SK-N-SH treated with all-trans-retinoic acid at 6 μM for 48 hours (cell line): ENCODE measurements around the gene PRM1.

Source experiments
- ATAC-seq: fragments of 200-7000 bp; cut with Tn5 transposase; 3 replicates; pipeline ENCODE4 v1.9.1; 2020; ENCODE audit warnings: mild to moderate bottlenecking, moderate library complexity
- ARNTL ChIP-seq: fragments of 450-650 bp; formaldehyde crosslinking; IDR thresholded peaks from 2 replicates; pipeline ENCODE4 v1.5.0; 2020; ENCODE audit warnings: low read depth, mild to moderate bottlenecking, moderate library complexity, borderline replicate concordance
- BACH2 ChIP-seq: fragments of 250-450 bp; sonication (Bioruptor Pico); IDR thresholded peaks from 2 replicates; pipeline ENCODE4 v1.9.0; 2021; ENCODE audit warnings: mild to moderate bottlenecking, borderline replicate concordance
- CREB5 ChIP-seq: fragments of 250-450 bp; sonication (Bioruptor Pico); IDR thresholded peaks from 2 replicates; pipeline ENCODE4 v1.5.1; 2020; ENCODE audit warnings: low read depth, mild to moderate bottlenecking, moderate library complexity
- CSDC2 ChIP-seq: fragments of 250-450 bp; sonication (Bioruptor Pico); IDR thresholded peaks from 2 replicates; pipeline ENCODE4 v1.5.0; 2020; ENCODE audit warnings: mild to moderate bottlenecking, moderate library complexity
- CSRNP3 ChIP-seq: fragments of 250-450 bp; sonication (Bioruptor Pico); IDR thresholded peaks from 2 replicates; pipeline ENCODE4 v1.5.1; 2021; ENCODE audit warnings: mild to moderate bottlenecking, moderate library complexity
- ESRRG ChIP-seq: fragments of 250-450 bp; sonication (Bioruptor Pico); IDR thresholded peaks from 2 replicates; pipeline ENCODE4 v1.6.1; 2021; ENCODE audit warnings: mild to moderate bottlenecking
- GLIS3 ChIP-seq: fragments of 250-450 bp; sonication (Bioruptor Pico); IDR thresholded peaks from 2 replicates; pipeline ENCODE4 v1.5.0; 2020; ENCODE audit warnings: mild to moderate bottlenecking, moderate library complexity
- ISL1 ChIP-seq: fragments of 250-450 bp; sonication (Bioruptor Pico); IDR thresholded peaks from 2 replicates; pipeline ENCODE4 v2.1.2; 2022; ENCODE audit warnings: mild to moderate bottlenecking, moderate library complexity
- OSR1 ChIP-seq: fragments of 250-450 bp; sonication (Bioruptor Pico); IDR thresholded peaks from 2 replicates; pipeline ENCODE4 v1.8.0; 2022; ENCODE audit warnings: moderate library complexity, mild to moderate bottlenecking, inconsistent platforms
- POU6F1 ChIP-seq: fragments of 250-450 bp; sonication (Bioruptor Pico); IDR thresholded peaks from 2 replicates; pipeline ENCODE4 v1.8.0; 2021; ENCODE audit warnings: low read depth, mild to moderate bottlenecking, moderate library complexity, borderline replicate concordance
- RARB ChIP-seq: fragments of 250-450 bp; sonication (Bioruptor Pico); IDR thresholded peaks from 2 replicates; pipeline ENCODE4 v1.8.0; 2021; ENCODE audit warnings: mild to moderate bottlenecking, moderate library complexity
- SNAI2 ChIP-seq: fragments of 250-450 bp; sonication (Bioruptor Pico); IDR thresholded peaks from 2 replicates; pipeline ENCODE4 v1.5.0; 2020; ENCODE audit warnings: mild to moderate bottlenecking, moderate library complexity
- TCF4 ChIP-seq: fragments of 250-450 bp; sonication (Bioruptor Pico); IDR thresholded peaks from 2 replicates; pipeline ENCODE4 v1.8.0; 2021; ENCODE audit warnings: mild to moderate bottlenecking, moderate library complexity, borderline replicate concordance
- TOX ChIP-seq: fragments of 250-450 bp; sonication (Bioruptor Pico); IDR thresholded peaks from 2 replicates; pipeline ENCODE4 v1.8.0; 2021; ENCODE audit warnings: mild to moderate bottlenecking, moderate library complexity, borderline replicate concordance
- ZC3H10 ChIP-seq: fragments of 250-450 bp; sonication (Bioruptor Pico); IDR thresholded peaks from 2 replicates; pipeline ENCODE4 v1.5.1; 2021; ENCODE audit warnings: mild to moderate bottlenecking, moderate library complexity
- ZNF565 ChIP-seq: fragments of 450-650 bp; formaldehyde crosslinking; conservative IDR thresholded peaks from 2 replicates; pipeline ENCODE4 v1.5.0; 2020; ENCODE audit warnings: low read depth, mild to moderate bottlenecking, moderate library complexity
- ZNF70 ChIP-seq: fragments of 450-650 bp; formaldehyde crosslinking; IDR thresholded peaks from 2 replicates; pipeline ENCODE4 v1.5.0; 2020; ENCODE audit warnings: mild to moderate bottlenecking, moderate library complexity
- ZNF8 ChIP-seq: fragments of 450-650 bp; formaldehyde crosslinking; IDR thresholded peaks from 2 replicates; pipeline ENCODE4 v1.5.0; 2020; ENCODE audit warnings: mild to moderate bottlenecking, moderate library complexity
- TF ChIP-seq, protein P1 (sequence below): fragments of 250-450 bp; sonication (Bioruptor Pico); IDR thresholded peaks from 2 replicates; pipeline ENCODE4 v1.5.0; 2020; ENCODE audit warnings: mild to moderate bottlenecking, moderate library complexity
- TF ChIP-seq, protein P2 (sequence below): fragments of 250-450 bp; sonication (Bioruptor Pico); IDR thresholded peaks from 2 replicates; pipeline ENCODE4 v1.8.0; 2020; ENCODE audit warnings: mild to moderate bottlenecking, moderate library complexity, borderline replicate concordance

Gene PRM1

GRCh38 chr16:11258553-11259492, 22.3 kb downstream of the PRM1 start:
- no peak for ATAC-seq
- no peak for TF ChIP-seq CSDC2 (CRISPR knock-in tag)
- TF ChIP-seq ESRRG (CRISPR knock-in tag), result no peak
- TF ChIP-seq TCF4 (CRISPR knock-in tag), result no peak
- TF ChIP-seq POU6F1 (CRISPR knock-in tag), result no peak
- no peak for TF ChIP-seq TOX (CRISPR knock-in tag)
- TF ChIP-seq ARNTL (CRISPR knock-in tag), result no peak

GRCh38 chr16:11257131-11257938, 23.8 kb downstream of the PRM1 start:
- TF ChIP-seq ZC3H10 (CRISPR knock-in tag) (no peak), ZNF565 (CRISPR knock-in tag) (no peak), CSDC2 (CRISPR knock-in tag) (no peak), CSRNP3 (no peak), SNAI2 (CRISPR knock-in tag) (no peak), POU6F1 (CRISPR knock-in tag) (no peak), CREB5 (CRISPR knock-in tag) (no peak), RARB (CRISPR knock-in tag) (no peak), ZNF70 (CRISPR knock-in tag) (no peak), GLIS3 (no peak), ZNF8 (CRISPR knock-in tag) (no peak), ESRRG (CRISPR knock-in tag) (no peak), OSR1 (CRISPR knock-in tag) (no peak), BACH2 (no peak), ISL1 (CRISPR knock-in tag) (no peak)
- TF ChIP-seq, protein P1, sequence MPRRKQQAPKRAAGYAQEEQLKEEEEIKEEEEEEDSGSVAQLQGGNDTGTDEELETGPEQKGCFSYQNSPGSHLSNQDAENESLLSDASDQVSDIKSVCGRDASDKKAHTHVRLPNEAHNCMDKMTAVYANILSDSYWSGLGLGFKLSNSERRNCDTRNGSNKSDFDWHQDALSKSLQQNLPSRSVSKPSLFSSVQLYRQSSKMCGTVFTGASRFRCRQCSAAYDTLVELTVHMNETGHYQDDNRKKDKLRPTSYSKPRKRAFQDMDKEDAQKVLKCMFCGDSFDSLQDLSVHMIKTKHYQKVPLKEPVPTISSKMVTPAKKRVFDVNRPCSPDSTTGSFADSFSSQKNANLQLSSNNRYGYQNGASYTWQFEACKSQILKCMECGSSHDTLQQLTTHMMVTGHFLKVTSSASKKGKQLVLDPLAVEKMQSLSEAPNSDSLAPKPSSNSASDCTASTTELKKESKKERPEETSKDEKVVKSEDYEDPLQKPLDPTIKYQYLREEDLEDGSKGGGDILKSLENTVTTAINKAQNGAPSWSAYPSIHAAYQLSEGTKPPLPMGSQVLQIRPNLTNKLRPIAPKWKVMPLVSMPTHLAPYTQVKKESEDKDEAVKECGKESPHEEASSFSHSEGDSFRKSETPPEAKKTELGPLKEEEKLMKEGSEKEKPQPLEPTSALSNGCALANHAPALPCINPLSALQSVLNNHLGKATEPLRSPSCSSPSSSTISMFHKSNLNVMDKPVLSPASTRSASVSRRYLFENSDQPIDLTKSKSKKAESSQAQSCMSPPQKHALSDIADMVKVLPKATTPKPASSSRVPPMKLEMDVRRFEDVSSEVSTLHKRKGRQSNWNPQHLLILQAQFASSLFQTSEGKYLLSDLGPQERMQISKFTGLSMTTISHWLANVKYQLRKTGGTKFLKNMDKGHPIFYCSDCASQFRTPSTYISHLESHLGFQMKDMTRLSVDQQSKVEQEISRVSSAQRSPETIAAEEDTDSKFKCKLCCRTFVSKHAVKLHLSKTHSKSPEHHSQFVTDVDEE (CRISPR knock-in tag), result no peak
- TF ChIP-seq, protein P2, sequence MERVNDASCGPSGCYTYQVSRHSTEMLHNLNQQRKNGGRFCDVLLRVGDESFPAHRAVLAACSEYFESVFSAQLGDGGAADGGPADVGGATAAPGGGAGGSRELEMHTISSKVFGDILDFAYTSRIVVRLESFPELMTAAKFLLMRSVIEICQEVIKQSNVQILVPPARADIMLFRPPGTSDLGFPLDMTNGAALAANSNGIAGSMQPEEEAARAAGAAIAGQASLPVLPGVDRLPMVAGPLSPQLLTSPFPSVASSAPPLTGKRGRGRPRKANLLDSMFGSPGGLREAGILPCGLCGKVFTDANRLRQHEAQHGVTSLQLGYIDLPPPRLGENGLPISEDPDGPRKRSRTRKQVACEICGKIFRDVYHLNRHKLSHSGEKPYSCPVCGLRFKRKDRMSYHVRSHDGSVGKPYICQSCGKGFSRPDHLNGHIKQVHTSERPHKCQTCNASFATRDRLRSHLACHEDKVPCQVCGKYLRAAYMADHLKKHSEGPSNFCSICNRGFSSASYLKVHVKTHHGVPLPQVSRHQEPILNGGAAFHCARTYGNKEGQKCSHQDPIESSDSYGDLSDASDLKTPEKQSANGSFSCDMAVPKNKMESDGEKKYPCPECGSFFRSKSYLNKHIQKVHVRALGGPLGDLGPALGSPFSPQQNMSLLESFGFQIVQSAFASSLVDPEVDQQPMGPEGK, result no peak
- TF ChIP-seq, all 23 proteins: peak for 0
- peak; percentile 84 for ATAC-seq
